Medulla oblongata (tissue), 1 donor: ENCODE measurements around the gene AGBL1.
A peak's percentile ranks its signal among the peaks of the same experiment; 100 is the strongest.
"Not testable (repeated sequence)": the region's sequence is repeated elsewhere in the genome, so short reads cannot be mapped to it uniquely, and the experiment has no call there.

Experiments used
- DNase-seq: peaks from one replicate; pipeline ENCODE4 v3.0.0-alpha.2; 2015; ENCODE audit errors: extremely low spot score

Gene AGBL1

DNA sequence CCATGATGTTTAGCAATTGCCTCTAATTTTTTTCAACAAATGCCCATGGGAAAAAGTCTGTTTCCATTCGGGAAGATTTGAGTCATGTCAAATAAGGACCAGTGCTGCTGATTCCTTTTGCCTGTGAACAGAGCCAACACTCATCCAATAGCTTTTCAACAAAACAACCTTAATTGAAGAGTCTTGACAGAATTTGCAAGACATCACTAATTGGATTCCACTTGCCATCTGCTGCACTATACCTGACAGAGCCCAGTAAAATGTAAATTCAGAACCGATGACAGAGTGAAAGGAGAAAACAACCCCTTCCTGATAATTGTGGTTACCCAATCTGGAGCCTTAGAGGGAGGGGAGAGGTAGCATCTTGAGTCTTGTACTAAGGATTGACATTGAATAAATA, 426.7 kb downstream of the AGBL1 start:
- no peak for DNase-seq

DNA sequence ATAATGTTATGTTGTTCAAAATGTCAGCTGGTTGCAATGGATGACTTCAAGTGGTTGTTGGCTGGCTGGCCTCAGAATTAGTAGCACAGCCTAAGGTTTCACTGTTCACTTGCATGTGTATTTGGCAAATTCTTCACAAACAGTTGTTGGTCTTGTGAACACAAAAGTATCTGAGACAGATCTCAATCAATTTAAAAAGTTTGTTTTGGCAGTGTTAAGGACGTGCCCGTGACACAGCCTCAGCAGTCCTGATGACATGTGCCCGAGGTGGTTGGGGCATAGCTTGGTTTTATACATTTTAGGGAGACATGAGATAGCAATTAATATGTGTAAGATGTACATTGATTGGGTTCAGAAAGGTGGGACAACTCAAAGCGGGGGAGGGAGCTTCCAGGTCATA, 436.0 kb downstream of the AGBL1 start:
- no peak for DNase-seq

DNA sequence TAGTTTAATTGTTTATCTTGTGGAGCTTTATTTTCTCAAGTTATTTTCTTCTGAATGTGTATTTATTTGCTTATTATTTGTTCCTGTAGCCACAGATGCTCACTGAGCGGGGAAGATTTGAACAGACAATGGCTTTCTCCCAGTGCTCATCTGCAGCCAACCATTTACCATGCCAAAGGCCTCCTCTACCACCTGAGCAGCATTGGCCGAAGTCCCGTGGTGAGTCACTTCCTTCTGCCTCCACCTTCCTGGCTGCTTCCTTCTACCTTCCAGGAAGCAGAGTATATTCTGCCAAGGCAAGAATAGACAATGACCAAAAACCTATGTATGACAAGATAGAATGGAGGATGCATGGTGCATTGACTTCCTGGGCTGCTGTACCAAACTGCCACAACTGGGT, 443.1 kb downstream of the AGBL1 start:
- no peak for DNase-seq

DNA sequence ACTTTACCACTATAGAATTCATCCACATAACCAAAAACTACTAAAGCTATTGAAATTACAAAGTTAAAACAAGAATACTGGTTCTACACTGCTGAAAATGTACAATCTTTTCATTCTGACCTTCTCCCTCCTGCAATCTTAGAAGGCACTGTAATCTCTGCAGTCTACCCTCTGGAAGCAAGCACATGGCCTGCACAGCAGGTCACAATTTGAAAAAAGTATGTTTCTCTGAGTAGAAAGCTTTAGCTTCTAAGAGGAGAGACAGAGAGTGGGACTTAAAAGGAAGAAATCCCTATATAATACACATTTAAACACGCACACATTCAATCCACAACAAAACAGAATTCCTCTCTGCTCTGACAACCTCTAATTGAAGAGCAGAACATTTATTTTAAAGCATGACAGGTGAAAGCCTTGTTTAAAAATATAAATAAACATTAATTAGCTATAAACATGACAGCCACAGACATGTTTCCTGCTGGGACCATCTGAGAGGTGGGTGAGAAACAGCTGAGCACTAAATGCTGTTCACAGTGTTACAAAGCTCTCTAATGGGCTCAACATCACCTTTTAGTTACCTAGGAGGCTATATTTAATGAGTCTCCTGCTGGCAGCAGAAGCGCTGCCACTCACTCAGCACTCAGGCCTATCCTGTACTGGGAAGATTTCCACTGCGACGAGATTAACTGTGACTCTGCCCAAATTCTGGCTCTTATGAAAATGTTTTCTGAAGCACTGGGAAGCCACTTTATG, 447.4 kb downstream of the AGBL1 start:
- no peak for DNase-seq

DNA sequence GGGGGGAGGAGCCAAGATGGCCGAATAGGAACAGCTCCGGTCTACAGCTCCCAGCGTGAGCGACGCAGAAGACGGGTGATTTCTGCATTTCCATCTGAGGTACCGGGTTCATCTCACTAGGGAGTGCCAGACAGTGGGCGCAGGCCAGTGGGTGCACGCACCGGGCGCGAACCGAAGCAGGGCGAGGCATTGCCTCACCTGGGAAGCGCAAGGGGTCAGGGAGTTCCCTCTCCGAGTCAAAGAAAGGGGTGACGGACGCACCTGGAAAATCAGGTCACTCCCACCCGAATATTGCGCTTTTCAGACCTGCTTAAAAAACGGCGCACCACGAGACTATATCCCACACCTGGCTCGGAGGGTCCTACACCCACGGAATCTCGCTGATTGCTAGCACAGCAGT, 448.4 kb downstream of the AGBL1 start:
- not testable (repeated sequence) for DNase-seq

DNA sequence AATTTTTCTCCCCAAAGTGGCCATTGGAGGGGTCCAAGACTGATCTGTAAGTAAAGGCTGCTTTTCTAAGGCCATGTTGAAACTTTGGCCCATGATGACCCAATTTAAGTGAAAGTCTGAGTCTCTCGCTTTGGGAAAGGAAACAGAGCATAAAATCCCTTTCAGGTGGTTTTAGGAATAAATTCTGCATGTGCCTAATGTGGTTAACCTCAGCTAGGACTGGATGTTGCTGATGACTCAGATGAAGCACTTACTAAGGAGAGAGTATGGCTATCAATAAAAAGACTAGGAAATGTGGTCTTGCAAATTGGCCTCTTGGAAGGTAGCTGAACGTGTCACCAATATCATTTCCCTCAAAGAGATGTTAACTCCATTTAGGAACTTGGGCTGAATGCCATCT, 458.5 kb downstream of the AGBL1 start:
- DNase-seq = no peak

DNA sequence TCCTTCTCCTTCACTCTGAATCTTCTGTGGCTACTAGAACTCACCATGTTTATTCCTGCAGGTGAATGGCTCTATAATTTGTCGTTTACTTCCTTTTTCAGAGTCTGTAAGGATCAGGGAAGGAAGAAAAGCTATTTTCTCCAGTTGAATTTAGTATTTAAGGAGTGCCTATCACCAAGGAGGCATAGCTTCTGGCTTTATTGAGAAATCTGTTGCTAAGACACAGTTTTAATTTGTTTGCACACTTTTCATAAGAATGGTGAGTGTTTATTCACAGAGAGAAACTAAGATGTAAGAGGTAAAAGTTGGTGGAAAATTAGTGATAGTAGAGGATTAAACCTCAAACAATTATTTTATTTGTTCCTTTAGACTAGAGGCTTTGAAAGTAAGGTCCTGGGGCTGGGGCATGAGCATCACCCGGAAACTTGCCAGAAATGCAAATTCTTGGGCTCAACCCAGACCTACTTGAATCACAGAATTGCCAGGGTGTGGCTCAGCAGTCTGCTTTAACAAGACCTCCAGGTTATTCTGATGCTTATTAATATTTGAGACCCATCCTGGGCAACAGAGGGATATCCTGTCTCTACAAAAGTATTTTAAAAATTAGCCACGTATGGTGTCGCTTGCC, 461.3 kb downstream of the AGBL1 start:
- no peak for DNase-seq

DNA sequence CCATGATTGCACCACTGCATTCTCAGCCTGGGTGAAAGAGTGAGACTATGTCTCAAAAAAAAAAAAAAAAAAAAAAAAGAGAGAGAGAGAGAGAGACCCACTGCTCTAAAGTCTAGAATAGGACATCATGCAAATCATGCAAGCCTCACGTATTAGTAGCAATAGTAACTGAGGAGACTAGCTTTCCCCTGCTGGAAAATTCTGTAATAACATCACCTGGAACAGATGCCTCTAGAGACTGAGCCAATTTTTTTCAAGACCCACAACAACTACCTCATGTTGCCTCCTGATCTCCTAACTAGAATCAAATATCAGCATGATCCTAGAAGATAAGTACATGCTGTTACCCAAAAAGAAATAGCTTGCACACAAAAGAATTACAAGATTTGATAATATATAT, 461.9 kb downstream of the AGBL1 start:
- no peak for DNase-seq

DNA sequence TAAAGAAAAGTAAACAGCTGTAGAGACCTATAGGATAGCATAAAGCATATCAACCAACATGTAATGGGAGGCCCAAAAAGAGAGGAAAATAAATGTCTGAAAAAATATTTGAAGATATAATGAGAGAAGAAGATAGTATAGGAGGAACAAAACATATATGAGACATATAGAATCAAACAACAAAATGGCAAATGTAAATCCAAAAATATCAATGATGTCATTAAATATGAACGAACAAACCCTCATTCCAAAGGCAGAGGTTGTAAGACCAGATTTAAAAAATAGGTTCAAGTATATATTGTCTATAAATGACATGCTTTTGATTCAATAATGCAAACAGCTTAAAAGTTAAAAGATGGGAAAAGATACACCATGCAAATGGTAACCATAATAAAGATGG, 470.4 kb downstream of the AGBL1 start:
- DNase-seq = no peak

DNA sequence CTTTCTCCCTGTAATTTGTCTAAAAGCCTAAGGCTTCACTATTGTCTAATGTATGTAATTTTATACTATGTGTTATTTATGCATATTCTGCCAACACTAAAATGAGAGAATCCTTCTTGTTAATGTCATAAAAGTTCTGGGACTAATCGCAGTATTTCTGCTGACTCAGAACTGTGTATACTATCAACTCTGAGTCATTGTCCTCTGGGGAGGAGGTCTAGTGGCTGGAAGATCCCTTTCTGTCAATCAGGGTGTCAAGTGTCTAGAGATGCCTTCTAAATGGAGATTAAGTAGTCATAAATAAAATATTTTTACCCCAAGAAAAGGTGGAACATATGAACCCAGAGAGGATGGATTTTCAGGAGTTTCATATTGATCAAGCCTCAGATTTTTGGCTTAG, 473.4 kb downstream of the AGBL1 start:
- DNase-seq = no peak

DNA sequence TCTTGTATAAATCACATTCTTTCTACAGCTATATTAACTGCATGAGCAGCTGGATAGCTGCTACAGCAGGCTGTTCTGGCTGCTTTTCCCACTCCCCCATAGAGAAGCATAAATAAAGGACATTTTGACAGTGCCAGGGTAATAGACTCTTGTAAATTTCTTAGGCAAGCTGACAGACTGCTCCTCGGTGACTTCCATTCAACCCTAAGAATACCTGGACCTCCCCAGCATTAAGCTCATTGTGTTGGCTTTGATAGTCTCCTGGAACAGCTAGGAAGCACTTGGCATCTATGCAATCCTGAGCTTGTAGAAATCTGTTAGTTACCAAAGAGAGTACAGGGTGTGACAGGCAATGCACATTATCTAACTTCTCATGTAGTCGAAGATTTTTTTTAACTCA, 475.4 kb downstream of the AGBL1 start:
- peak; percentile 2 for DNase-seq

DNA sequence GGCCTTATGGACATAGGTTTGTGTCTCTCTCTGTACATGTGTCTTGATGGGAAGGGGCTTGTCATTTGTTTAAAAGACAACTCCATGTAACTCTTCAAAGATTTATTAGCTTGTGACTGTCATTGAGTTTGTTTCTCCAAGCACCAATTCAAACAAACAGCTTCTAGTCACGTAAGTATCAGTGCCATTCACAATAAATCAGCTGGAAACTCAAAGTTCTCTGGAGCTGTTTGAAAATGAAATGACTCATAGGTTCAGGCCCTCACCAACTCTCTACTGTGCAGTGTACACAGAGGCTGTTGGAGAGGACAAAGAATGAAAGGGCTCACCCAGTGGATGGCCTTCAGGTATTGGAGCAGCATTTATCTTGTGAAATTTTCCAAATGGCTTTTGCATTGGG, 476.3 kb downstream of the AGBL1 start:
- no peak for DNase-seq

DNA sequence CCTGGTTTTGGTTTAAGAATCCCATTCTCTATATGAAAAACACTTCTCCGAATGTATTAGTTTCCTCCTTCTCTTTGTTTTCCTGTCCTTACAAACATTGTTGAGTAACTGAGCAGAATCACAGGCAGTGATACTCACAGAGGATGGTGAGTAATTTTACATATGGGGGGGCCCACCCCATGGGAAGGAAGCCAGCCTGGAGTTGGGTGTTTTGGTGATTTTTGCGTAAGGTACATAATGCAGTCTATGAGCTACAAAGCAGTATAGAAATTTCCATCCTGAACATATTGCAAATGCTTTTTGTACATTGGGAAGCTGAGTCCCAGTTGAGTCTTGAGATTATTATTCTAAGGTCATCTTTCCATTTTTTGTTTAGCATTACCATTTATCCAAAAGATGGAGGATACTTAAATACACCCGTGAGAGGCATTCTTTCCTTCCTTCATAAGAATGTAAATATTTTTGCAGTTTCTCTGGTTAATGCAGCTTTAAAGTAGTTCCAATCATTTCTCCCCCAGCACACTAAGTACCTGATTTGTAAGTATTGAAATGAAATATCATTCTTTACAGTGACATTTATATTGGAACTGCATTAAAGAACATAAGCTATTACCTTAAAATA, 476.8 kb downstream of the AGBL1 start:
- DNase-seq = no peak

DNA sequence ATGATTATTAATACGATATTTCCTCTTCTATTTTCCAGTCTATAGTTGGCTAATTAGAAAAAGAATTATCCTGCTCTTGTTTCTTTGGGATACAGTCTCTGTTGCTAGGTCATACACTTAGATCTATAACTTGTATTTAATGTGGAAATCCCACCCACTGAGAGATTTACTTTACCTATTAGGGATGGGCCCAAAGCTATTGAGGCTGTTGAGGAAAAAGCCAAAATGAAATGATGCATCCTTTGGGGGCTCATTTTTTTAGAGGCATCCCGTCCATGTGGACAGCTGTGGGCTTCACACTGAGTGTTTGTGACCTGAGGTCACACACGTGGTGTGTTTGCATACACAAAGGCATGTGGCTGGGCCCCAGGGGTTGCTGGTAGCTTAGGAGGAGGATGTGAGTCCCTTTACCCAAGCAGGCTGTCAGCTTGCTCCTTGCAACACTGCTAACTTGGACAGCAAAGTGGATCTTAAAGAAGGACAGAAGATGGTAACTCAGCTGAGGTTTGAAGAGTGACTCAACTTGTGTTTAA, 477.4 kb downstream of the AGBL1 start:
- DNase-seq = no peak

DNA sequence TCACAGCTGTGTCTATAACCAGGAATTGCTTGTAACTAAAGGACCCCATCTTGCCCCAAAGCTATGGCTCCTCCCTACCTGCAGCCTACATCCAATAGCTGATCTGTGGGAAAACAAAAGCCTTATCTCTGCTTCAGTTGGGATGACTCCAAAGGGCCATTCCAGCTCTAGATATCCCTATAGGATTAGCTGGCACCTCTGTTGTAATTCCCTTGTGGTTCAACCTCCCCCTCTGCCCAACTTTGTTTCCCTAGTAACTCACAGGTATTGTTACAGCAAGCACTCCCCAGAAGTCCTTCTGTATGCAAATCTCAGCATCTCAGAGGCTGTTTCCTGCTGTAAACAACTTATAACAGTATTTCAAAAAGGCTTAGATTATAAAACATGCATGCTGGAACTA, 478.6 kb downstream of the AGBL1 start:
- no peak for DNase-seq

DNA sequence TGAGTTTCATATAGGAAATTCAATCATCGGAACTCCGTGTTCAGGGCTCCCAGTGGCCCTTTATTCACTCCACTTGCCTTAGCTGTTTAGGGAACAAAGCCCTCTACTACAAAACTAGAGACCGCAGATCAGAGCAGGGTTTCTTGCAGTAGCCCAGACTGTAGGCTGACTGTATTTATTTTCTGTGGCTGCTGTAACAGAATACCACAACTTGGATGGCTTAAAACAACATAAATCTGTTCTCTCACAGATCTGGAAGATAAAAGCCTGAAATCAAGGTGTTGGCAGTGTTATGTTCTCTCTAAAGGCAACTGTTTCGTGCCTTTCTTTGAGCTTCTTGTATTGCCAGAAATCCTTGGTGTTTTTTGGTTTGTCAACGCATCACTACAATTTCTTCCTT, 479.0 kb downstream of the AGBL1 start:
- no peak for DNase-seq

DNA sequence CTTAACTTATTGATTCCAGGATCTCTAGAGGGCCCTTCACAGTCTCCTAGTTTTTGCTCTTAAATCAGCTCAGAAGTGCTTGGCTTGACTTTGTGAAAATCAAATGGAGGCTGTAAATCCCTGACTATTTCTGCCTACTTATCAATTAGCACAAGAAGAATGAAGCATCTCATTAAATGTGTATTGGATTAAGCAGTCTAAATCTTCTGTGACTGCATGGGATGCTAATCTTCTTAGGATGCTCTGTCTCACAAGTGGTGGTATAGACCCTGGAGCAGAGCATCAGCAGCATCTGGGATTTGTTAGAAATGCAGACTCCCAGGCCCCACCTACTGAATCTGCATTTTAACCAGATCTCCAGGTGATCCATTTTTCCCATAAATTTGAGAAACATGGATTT, 488.7 kb downstream of the AGBL1 start:
- DNase-seq = no peak

DNA sequence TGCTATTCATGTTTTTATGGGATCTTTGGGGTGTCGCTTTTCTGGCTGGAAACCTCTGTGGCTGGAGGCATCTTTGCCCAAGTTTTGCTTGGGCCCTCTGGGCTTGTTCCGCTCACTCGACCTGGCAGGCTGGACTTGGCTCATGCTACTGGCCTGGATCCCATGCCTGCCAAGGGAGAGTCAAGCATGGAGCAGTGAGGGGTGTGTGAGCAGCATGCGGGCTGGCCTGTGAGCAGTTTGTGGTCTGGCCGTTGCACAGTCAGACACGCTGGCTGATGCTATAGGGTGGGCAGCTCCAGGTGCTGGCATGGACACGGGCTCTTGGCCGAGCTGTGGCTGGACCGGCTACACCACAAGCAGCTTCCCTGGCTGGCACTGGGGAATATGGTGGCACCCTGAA, 491.1 kb downstream of the AGBL1 start:
- no peak for DNase-seq

DNA sequence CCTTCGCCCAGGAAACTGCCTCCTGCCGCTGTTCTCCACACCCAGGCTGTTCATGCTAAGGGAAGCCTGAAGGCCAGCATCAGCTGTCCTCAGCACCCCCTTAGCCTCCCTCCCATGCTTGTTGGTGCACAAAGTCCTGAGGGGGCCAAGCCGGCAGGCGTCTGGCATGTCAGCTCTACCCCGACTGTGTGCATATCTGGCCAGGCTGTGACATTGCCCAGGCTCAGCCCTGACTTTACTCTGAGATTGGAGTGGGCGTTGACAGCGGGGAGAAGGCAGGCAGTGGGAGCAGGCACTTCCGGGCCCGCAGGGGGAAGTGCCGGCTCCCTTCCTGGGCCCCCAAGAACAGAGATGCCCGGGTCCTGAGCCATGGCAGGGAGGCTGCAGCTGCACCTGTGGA, 492.2 kb downstream of the AGBL1 start:
- DNase-seq = no peak

DNA sequence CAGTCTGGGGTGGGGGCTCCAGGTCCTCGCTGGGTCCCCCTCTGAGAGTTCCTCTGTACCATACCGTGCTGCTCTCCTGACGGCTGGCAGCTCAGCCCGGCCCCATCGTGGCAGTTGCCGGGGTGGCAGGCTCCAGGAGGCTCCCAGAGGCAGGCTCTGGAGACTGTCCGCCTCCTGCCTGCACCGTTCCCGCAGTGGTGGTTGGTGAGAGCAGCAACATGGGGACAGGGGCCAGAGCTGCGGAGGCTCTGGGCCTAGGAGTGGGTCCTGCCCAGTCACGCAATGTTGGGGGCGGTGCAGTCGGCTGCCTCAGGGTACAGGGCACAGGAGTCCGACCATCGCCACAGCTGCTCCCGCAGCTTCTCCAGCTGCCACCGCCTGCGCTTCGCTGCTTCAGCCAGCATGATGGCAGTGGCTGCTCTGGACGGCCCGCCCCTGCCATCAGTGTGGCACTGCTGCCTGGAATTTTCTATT, 492.7 kb downstream of the AGBL1 start:
- no peak for DNase-seq

DNA sequence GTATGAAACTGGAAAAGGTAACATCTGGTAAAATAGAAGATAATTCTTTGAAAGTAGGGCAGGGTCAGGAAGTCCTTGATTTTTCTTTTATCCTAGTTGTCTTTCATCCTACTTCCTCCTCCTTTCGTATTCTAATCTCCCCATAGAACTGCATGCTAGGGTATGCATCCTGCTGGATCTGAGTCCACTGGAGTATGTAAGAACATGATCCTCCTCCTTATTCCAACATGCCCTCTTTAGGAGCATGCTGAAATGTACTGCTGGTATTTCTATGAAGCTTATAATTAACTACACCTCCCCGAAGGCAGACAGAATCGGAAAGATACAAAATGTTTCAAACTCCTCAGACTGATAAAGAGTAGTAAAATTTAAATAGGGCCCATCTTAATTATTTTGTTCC, 493.8 kb downstream of the AGBL1 start:
- no peak for DNase-seq

DNA sequence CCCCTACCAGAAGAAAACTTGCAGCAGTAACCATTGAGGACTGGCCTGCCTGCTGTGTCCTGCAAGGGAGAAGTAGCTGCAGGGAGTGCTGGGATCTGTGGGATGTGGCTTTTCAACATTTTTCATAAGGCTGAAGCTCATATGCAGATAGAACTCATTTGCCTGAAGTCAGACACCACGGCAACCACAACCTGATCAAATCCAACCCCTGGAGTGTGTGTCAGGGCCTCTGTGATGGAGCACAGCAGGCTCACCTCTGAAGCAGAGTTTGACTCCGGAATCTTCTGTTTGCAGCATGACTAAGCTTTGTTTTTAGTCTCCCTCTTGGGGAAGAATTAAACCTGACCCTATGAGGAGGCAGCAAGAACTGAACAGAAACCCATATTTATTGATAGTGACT, 508.7 kb downstream of the AGBL1 start:
- no peak for DNase-seq

DNA sequence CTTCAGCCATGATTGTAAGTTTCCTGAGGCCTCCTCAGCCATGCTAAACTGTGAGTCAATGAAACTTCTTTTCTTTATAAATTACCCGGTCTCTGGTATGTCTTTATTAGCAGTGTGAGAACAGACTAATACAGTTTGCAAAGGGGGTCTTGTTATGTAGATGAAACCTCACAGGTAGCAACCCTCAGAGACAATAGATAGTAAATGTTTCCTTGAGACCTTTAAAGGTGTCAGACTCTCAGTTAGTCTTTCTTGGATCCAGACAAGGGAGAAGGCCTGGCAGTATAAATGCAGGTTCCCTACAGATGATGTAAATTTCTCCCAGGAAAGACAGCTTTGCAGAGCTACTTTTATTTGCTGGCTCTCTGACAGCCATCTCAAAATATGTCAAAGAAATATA, 510.8 kb downstream of the AGBL1 start:
- DNase-seq = no peak
